HFFc6 (cell line): ENCODE results near the gene PLEKHA4. TPM values are rescaled to one million over a fixed set of nuclear protein-coding genes. Genes with fewer than 3 reads are reported as not detected.
"Not testable (repeated sequence)": the region's sequence is repeated elsewhere in the genome, so short reads cannot be mapped to it uniquely, and the experiment has no call there.

Source experiments
- DNase-seq: peaks from one replicate; pipeline ENCODE4 v3.0.0-alpha.2; 2018
- H3K27ac Mint-ChIP-seq: 2 replicates; pipeline ENCODE4 v1.8.0; 2020; ENCODE audit warnings: mild to moderate bottlenecking, mixed read lengths
- H3K27me3 Mint-ChIP-seq: 2 replicates; pipeline ENCODE4 v1.8.0; 2021; ENCODE audit warnings: mild to moderate bottlenecking, moderate library complexity, mixed read lengths; ENCODE audit not compliant: insufficient read depth
- H3K36me3 Mint-ChIP-seq: 2 replicates; pipeline ENCODE4 v1.8.0; 2021; ENCODE audit warnings: low read depth, mixed read lengths
- H3K4me1 Mint-ChIP-seq: 2 replicates; pipeline ENCODE4 v1.8.0; 2020; ENCODE audit warnings: low read depth, mixed read lengths
- H3K4me3 Mint-ChIP-seq: 2 replicates; pipeline ENCODE4 v1.8.0; 2020; ENCODE audit warnings: mild to moderate bottlenecking, moderate library complexity, mixed read lengths
- H3K9me3 Mint-ChIP-seq: 2 replicates; pipeline ENCODE4 v1.8.0; 2020; ENCODE audit warnings: mild to moderate bottlenecking, mixed read lengths
- total RNA-seq, 6 experiments: library from RNA; stranded (reverse); fragmentation: NEBNext Ultra II Directional; extraction: Animal tissue kit (Norgen Biotek cat#: 25700); gene quantifications; 2 replicates in 1 of 6; 3 replicates in 5 of 6; pipeline ENCODE4 v1.2.3, GENCODE V29; 2021
- TF ChIP-seq, protein P1 (sequence below): fragments of 200-600 bp; sonication (generic); IDR thresholded peaks from 2 replicates; pipeline ENCODE4 v1.5.0; 2021; ENCODE audit warnings: antibody characterized with exemption, mild to moderate bottlenecking

The PLEKHA4 gene
- total RNA-seq, 6 experiments from 2014 or later, result 7.7 to 15.1 (median 13.2) TPM

DNA sequence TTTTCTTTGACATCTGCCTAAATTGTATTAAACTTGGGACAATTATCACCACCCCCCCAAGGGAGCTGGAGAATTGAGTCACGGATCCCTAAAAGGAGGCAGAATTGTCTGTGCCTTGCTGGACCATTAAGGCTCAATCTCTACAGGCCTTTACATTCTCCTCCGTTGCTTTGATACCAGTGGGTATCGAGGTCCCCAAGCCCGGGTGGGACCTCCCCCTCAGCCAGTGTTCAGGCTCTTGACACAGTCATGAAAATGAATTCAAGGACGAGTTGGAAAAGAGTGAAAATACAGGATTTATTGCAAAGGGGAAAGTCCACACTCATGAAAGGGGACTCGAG is 9.4 kb upstream of the PLEKHA4 start:
- Mint-ChIP-seq H3K36me3 (peaks cover 66% of the 10 kb centered on the region), H3K9me3 (peaks cover 26% of the 10 kb centered on the region), H3K4me1 (peaks cover 32% of the 10 kb centered on the region), H3K4me3 (peak overlapping the region; percentile 56), H3K27me3 (peaks cover 82% of the 10 kb centered on the region), H3K27ac (peak overlapping the region; percentile 68)
- no peak for DNase-seq
- TF ChIP-seq, protein P1, sequence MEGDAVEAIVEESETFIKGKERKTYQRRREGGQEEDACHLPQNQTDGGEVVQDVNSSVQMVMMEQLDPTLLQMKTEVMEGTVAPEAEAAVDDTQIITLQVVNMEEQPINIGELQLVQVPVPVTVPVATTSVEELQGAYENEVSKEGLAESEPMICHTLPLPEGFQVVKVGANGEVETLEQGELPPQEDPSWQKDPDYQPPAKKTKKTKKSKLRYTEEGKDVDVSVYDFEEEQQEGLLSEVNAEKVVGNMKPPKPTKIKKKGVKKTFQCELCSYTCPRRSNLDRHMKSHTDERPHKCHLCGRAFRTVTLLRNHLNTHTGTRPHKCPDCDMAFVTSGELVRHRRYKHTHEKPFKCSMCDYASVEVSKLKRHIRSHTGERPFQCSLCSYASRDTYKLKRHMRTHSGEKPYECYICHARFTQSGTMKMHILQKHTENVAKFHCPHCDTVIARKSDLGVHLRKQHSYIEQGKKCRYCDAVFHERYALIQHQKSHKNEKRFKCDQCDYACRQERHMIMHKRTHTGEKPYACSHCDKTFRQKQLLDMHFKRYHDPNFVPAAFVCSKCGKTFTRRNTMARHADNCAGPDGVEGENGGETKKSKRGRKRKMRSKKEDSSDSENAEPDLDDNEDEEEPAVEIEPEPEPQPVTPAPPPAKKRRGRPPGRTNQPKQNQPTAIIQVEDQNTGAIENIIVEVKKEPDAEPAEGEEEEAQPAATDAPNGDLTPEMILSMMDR, result no peak

DNA sequence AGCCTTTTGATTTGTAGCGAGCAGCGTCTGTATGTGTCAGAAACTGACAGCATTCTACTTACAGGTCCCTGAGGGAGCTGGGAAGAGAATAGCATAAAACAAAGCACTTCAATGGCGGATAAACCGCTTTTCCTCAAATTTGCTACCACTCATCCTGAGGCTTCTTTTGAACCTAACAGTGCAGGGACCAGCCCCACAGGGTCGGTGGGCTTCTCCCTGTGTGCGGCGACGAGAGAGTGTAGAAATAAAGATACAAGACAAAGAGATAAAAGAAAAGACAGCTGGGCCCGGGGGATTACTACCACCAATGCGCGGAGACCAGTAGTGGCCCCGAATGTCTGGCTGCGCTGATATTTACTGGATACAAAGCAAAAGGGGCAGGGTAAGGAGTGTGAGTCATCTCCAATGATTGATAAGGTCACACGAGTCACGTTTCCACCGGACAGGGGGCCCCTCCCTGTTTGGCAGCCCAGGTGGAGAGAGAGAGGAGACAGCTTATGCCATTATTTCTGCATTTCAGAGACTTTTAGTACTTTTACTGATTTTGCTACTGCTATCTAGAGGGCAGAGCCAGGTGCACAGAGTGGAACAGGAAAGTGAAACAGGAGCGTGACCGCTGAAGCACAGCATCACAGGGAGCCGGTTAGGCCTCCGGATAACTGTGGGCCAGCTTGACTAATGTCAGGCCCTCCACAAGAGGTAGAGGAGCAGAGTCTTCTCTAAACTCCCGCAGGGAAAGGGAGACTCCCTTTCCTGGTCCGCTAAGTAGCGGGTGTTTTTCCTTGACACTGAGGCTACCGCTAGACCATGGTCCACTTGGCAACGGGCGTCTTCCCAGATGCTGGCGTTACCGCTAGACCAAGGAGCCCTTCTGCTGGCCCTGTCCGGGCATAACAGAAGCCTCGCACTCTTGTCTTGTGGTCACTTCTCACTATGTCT is 7.9 kb upstream of the PLEKHA4 start:
- peaks cover 64% of the 10 kb centered on the region for H3K36me3 Mint-ChIP-seq
- peak overlapping the region; percentile 100 for H3K4me3 Mint-ChIP-seq
- peaks cover 23% of the 10 kb centered on the region for H3K9me3 Mint-ChIP-seq
- peaks cover 77% of the 10 kb centered on the region for H3K27me3 Mint-ChIP-seq
- peaks cover 32% of the 10 kb centered on the region for H3K4me1 Mint-ChIP-seq
- DNase-seq, result not testable (repeated sequence)
- H3K27ac Mint-ChIP-seq, result peak overlapping the region; percentile 100

DNA sequence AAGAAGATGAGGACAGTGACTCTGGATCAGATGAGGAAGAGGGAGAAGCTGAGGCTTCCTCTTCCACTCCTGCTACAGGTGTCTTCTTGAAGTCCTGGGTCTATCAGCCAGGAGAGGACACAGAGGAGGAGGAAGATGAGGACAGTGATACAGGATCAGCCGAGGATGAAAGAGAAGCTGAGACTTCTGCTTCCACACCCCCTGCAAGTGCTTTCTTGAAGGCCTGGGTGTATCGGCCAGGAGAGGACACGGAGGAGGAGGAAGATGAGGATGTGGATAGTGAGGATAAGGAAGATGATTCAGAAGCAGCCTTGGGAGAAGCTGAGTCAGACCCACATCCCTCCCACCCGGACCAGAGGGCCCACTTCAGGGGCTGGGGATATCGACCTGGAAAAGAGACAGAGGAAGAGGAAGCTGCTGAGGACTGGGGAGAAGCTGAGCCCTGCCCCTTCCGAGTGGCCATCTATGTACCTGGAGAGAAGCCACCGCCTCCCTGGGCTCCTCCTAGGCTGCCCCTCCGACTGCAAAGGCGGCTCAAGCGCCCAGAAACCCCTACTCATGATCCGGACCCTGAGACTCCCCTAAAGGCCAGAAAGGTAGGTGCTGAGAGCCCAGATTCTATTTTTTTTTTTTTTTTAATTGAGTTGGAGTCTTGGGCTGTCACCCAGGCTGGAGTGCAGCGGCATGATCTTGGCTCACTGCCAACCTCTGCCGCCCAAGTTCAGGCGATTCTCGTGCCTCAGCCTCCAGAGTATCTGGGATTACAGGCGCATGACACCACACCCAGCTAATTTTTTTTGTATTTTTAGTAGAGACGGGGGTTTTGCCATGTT is 6.1 kb upstream of the PLEKHA4 start:
- H3K27me3 Mint-ChIP-seq, result peaks cover 63% of the 10 kb centered on the region
- peaks cover 64% of the 10 kb centered on the region for H3K36me3 Mint-ChIP-seq
- TF ChIP-seq, protein P1, result peak; percentile 32
- peak overlapping the region; percentile 100 for H3K27ac Mint-ChIP-seq
- DNase-seq, result peak; percentile 71
- H3K4me3 Mint-ChIP-seq, result peak overlapping the region; percentile 100
- peaks cover 23% of the 10 kb centered on the region for H3K9me3 Mint-ChIP-seq
- peaks cover 32% of the 10 kb centered on the region for H3K4me1 Mint-ChIP-seq

DNA sequence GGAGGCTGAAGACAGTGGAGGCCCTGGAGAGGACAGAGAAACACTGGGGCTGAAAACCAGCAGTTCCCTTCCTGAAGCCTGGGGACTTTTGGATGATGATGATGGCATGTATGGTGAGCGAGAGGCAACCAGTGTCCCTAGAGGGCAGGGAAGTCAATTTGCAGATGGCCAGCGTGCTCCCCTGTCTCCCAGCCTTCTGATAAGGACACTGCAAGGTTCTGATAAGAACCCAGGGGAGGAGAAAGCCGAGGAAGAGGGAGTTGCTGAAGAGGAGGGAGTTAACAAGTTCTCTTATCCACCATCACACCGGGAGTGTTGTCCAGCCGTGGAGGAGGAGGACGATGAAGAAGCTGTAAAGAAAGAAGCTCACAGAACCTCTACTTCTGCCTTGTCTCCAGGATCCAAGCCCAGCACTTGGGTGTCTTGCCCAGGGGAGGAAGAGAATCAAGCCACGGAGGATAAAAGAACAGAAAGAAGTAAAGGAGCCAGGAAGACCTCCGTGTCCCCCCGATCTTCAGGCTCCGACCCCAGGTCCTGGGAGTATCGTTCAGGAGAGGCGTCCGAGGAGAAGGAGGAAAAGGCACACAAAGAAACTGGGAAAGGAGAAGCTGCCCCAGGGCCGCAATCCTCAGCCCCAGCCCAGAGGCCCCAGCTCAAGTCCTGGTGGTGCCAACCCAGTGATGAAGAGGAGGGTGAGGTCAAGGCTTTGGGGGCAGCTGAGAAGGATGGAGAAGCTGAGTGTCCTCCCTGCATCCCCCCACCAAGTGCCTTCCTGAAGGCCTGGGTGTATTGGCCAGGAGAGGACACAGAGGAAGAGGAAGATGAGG is 5.3 kb upstream of the PLEKHA4 start:
- Mint-ChIP-seq H3K36me3 (peaks cover 63% of the 10 kb centered on the region), H3K27ac (peak overlapping the region; percentile 100), H3K4me3 (peak overlapping the region; percentile 100), H3K4me1 (peaks cover 38% of the 10 kb centered on the region), H3K27me3 (peaks cover 58% of the 10 kb centered on the region), H3K9me3 (peaks cover 23% of the 10 kb centered on the region)
- TF ChIP-seq, protein P1, result 0 out of 2 replicates have a peak, but pooled peaks have one; percentile 1
- no peak for DNase-seq

DNA sequence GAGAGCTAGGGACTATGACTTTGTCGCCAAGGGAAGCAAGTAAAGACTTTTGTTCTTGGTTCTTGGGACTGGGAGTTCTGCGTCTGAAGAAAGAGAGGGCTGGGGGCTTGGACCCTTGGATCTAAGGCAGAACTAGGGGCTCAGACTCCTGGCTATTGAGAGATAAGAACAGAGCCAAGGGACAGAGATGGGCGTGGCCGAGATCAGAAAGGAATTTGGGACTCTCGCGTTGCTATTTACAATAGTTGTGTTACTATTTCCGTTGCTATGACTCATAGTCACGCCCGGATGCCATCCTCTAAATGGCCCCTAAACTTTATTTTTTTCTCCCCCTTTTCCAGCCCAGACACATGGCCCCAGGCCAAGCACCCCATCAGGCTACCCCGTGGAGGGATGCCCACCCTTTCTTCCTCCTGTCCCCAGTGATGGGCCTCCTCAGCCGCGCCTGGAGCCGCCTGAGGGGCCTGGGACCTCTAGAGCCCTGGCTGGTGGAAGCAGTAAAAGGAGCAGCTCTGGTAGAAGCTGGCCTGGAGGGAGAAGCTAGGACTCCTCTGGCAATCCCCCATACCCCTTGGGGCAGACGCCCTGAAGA is 4.6 kb upstream of the PLEKHA4 start:
- H3K27me3 Mint-ChIP-seq, result peaks cover 55% of the 10 kb centered on the region
- peak overlapping the region; percentile 100 for H3K4me3 Mint-ChIP-seq
- H3K27ac Mint-ChIP-seq, result peak overlapping the region; percentile 100
- TF ChIP-seq, protein P1, result 0 out of 2 replicates have a peak, but pooled peaks have one; percentile 5
- H3K9me3 Mint-ChIP-seq, result peaks cover 23% of the 10 kb centered on the region
- H3K36me3 Mint-ChIP-seq, result peaks cover 56% of the 10 kb centered on the region
- peaks cover 43% of the 10 kb centered on the region for H3K4me1 Mint-ChIP-seq
- peak; percentile 93 for DNase-seq
